ENCODE data around the gene PTDSS2. TPM values are rescaled to one million over a fixed set of nuclear protein-coding genes. Genes with fewer than 3 reads are reported as not detected.

PTDSS2 gene
- total and polyA plus RNA-seq, 2 of the 4 experiments (the other 2 are of a cell fraction) = 23.5 to 26.6 TPM

- DNase-seq (no peak), ATAC-seq (ENCODE audit: low read depth) (no peak)
- H4K5ac ChIP-seq (ENCODE audit: low read depth, low read length) = no peak overlapping the region
- no TSS peak for BruUV-seq (replicated peaks)
- H2AK9ac ChIP-seq (replicated peaks; ENCODE audit: low read depth, low read length, poor library complexity) = peak overlapping the region; percentile 25
- 100% methylated on average over 3 of the region's 12 CpGs; no CpG with 5 or more reads in 1 of the 2 experiments for WGBS, 2 experiments (ENCODE audit: extremely low coverage in 2 of 2, insufficient read length in 1 of 2)
- peaks cover 12 to 68% of the 10 kb centered on the region in 2 experiments for H3K79me1 ChIP-seq (ENCODE audit: low read depth in 1 of 2, low read length in 2 of 2)
- H4K20me1 ChIP-seq (ENCODE audit: insufficient read depth, low read length) = peaks cover 25% of the 10 kb centered on the region
- no peak overlapping the region for H2BK15ac ChIP-seq (ENCODE audit: low read depth, low read length)
- H2BK20ac ChIP-seq (ENCODE audit: low read depth, low read length) = no peak overlapping the region
- ChIA-PET POLR2A (ENCODE audit: unreplicated experiment) (no interaction called here), CTCF (no interaction called here)
- no peak overlapping the region for H3K4me3 ChIP-seq (ENCODE audit: insufficient read depth, low read depth, low read length)
- H3K4me1 ChIP-seq (ENCODE audit: control insufficient read depth, insufficient read depth, low read length) = peaks cover 6% of the 10 kb centered on the region
- no peak overlapping the region for H4K8ac ChIP-seq (ENCODE audit: low read depth in 2 of 2, low read length in 2 of 2)
- H2BK5ac ChIP-seq (ENCODE audit: low read depth, low read length, poor library complexity, severe bottlenecking) = no peak overlapping the region
- no peak overlapping the region for H2AFZ ChIP-seq (replicated peaks; ENCODE audit: low read length, poor library complexity)
- peaks cover 22% of the 10 kb centered on the region for H3K36me3 ChIP-seq (ENCODE audit: control insufficient read depth, insufficient read depth, low read length)
- no peak overlapping the region for H3K18ac ChIP-seq (ENCODE audit: low read depth, low read length)
- TF ChIP-seq NFE2L2 (IDR thresholded peaks at IDR 0.05; ENCODE audit: low read depth, low read length) = no peak
- no peak overlapping the region for H3K27ac ChIP-seq (ENCODE audit: insufficient read depth, low read length)
- H3K23ac ChIP-seq (ENCODE audit: low read depth, low read length) = no peak overlapping the region
- no peak overlapping the region for H3K9ac ChIP-seq (ENCODE audit: low read depth, low read length)
- no peak overlapping the region for H2BK120ac ChIP-seq (ENCODE audit: low read depth, low read length)
- no peak overlapping the region for H3K4me2 ChIP-seq (ENCODE audit: low read depth, low read length)
- no peaks in the 10 kb centered on the region for H3K9me1 ChIP-seq (ENCODE audit: insufficient read depth, low read length)
- no peak overlapping the region for H3K14ac ChIP-seq (replicated peaks; ENCODE audit: low read depth, low read length)
- H3K9me3 ChIP-seq (ENCODE audit: control insufficient read depth, insufficient read depth, low read length) = no peaks in the 10 kb centered on the region
- H3K56ac ChIP-seq (ENCODE audit: extremely low read depth, insufficient read depth, low read length) = no peak overlapping the region
- H3K27me3 ChIP-seq (ENCODE audit: control insufficient read depth, insufficient read depth, low read length) = no peaks in the 10 kb centered on the region
- dilution Hi-C loops (cut with HindIII; ENCODE audit: low sequenced_read_pairs, unreplicated experiment) = no loop called here
- intact Hi-C loops (cut with micrococcal nuclease) = no loop called here
- no peak overlapping the region for H4K91ac ChIP-seq (ENCODE audit: insufficient read depth, low read depth, low read length)
- in situ Hi-C loops (cut with MboI; ENCODE audit: low sequenced_read_pairs) = loop anchor here (10.0 kb wide), 1 partner anchor 147 kb away; the partner anchor contains the start of gene IFITM2
- H3K4ac ChIP-seq (ENCODE audit: low read depth, low read length) = no peak overlapping the region
- no peak overlapping the region for H2AK5ac ChIP-seq (ENCODE audit: low read depth, low read length)
These were observed 2.2 kb downstream of the PTDSS2 start for GRCh38 chr11:452203-452744.
